ENCODE data around the gene TTC21B. TPM values are rescaled to one million over a fixed set of nuclear protein-coding genes. Genes with fewer than 3 reads are reported as not detected.

Gene TTC21B
- total RNA-seq, 1 donor from 2014 or later = 15.6 TPM

DNA sequence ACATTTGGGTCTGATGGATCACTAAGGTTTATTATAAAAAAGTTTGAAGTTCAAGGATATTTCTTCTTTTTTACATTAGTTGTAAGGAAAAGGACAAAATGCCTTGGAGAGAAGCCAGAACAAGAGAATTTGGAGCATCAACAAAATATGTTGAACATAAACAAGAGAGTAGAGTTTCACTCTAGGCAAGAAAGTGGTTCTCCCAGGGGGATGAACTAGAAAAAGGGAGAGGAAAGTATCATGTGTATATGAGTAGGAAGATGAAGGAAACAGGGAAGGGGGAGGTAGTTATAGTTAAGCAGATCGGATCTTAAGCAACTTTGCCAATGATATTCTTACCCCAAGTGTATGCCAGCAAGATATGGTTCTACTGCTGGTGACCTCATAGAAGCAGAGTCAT, 95.7 kb downstream of the TTC21B start:
- ATAC-seq = no peak
- DNase-seq (ENCODE audit: missing footprints) = no peak
- intact Hi-C loops (cut with DNase I) = no loop called here

DNA sequence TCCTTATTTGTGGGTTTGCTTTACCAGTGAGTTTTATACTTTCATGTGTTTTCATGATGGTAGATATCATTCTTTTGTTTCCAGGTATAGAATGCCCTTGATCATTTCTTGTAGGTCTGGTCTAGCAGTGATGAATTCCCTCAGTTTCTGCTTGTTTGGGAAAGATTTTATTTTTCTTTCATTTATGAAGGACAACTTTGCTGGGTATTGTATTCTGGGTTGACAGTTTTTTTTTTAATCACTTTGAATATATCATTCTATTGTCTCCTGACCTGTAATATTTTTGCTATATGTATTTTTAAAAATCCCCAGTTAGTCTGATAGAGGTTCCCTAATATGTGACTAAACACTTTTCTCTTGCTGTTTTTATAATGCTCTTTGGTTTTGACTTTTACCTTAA, 101.2 kb downstream of the TTC21B start:
- intact Hi-C loops (cut with DNase I) = no loop called here
- ATAC-seq = no peak

DNA sequence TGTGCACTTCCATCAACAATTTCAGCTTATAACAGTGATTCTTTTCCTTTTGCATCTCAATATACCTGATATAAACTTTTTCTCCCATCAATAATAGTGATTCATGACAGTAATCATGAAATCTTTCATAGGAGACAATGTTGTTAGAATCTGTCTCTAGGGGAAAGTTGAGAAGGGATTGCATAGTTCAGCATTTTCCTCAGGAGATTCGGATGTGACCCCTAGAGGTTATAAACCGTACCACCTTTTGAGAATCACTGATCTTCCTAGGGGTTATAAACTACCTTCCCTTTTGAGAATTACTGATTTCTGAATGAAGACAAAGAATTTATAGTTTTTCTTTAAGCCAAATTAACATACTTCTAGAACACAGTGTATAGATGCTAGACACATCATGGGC, 106.6 kb downstream of the TTC21B start:
- DNase-seq (ENCODE audit: missing footprints) = no peak
- ATAC-seq = no peak
- intact Hi-C loops (cut with DNase I) = no loop called here

More for the DNA sequence above, 101.2 kb downstream of the TTC21B start:
- no peak for DNase-seq (ENCODE audit: missing footprints)

DNA sequence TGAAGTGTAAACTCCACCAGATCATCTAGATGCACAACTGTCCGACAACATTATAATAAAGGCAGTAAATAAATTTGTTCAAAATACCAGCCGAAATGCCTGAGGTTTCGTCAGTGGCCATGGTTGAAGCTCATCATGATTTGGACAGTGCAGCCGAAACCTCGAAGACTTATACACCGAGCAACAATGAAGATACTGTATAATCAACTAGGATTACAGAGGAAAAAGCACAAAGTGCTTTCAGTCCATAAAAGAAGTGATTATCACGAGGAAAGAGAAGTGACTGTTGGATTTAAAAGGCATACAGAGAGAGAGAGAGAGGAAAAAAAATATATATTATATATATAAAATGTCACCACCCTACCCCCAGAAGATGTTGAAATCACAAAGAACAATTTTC, 107.5 kb downstream of the TTC21B start:
- DNase-seq (ENCODE audit: missing footprints) (no peak), ATAC-seq (no peak)
- intact Hi-C loops (cut with DNase I) = no loop called here

DNA sequence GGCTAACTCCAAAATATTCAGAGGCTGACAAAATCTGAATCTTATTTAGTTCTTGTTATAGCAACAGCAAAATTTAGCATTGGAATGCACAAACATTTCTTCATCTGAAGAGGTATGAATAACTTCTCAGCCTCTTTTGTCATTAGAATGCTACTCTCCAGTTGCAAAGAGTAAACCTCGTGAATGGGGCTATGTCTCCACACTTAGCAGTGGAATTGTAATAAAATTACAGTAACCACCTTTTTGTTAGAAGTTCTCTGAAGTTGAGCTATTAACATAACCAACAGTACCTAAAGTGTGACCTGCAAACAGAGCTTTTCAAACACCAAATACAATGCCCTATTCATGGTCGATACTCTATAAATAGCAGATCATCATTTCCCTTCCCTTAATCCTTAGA, 109.4 kb downstream of the TTC21B start:
- intact Hi-C loops (cut with DNase I) = no loop called here
- ATAC-seq = no peak
- no peak for DNase-seq (ENCODE audit: missing footprints)

DNA sequence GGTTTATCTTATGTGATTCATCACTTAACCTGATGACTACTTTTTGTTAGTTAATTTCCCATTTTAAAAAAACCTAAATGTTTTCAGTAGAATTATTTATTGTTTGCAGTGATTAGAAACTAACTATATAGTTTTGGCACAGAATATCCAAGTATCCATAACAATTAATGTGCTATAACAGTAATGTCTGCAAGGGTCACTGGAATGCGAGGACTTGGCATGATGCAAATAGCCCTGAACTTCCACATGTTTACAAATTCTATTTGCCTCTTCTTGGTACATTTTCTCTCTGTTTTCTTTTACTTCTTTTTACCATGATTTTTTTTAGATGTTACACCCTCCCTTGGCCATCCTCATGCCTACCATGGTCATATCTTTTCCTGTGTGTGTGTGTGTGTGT, 110.2 kb downstream of the TTC21B start:
- intact Hi-C loops (cut with DNase I) = no loop called here
- ATAC-seq = no peak
- no peak for DNase-seq (ENCODE audit: missing footprints)

DNA sequence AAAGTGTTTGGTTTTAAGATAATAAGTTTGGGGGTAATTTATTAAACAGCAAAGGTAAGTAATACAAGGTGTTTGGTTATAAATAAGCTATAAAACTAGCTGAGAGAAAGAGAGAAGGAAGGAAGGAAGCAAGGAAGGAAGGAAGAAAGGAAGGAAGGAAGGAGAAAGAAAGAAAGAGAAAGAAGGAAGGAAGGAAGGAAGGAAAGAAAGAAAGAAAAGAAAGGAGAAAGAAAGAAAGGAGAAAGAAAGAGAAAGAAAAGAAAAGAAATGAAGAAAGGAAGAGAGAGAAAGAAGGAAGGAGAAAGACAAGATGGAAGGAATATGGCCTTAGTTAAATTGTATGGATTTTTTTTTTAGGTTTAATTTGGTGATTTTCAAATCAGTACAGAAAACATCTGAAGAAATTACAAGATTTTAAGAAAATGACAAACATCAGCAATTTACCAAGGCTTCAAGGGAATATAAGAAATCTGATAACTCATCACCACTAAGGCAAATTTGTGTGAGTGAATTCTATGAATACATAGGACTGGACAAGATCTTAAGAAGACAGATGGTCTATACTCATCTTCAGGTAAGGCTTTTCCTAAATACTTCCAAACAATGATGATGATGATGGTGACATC, 113.1 kb downstream of the TTC21B start:
- DNase-seq (ENCODE audit: missing footprints) (no peak), ATAC-seq (no peak)
- intact Hi-C loops (cut with DNase I) = no loop called here

DNA sequence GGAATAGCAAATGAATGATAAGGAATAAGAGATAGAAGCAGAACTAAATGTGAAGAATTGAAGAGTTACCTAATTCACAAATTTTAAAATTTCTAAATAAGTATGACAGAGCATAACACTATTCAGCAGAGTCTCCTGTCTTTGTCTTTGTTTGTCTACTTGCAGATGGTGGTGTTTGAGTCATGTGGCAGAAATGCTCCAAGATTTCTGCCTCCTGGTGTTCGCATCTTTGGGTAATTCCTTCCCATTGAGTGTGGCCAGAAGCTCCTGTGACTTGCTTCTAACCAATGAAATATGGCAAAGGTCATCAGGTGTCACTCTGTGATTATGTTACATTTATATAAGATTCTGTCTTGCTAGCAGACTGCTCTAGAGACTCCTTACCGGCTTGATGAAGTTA, 114.0 kb downstream of the TTC21B start:
- ATAC-seq (no peak), DNase-seq (ENCODE audit: missing footprints) (no peak)
- intact Hi-C loops (cut with DNase I) = no loop called here

DNA sequence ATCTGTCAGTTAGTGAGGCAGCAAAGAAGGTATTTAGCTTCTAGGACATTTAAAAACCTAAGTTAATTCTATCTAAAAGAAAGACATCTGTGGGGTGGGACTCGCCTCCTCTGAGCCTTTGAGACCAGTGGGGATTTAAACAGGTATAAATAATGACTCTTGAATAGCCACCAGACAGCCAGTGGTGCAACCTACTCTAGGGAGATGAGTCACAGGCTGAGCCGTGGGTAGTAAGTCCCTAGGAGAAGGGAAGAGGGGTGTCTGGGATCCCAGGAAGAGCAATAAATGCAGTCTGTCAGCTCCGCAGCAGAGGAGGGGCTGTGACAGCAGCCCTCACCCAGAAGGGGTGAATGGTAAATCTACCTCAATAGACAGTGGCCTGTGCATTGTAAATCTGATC, 116.5 kb downstream of the TTC21B start:
- intact Hi-C loops (cut with DNase I) = no loop called here
- ATAC-seq (no peak), DNase-seq (ENCODE audit: missing footprints) (no peak)

DNA sequence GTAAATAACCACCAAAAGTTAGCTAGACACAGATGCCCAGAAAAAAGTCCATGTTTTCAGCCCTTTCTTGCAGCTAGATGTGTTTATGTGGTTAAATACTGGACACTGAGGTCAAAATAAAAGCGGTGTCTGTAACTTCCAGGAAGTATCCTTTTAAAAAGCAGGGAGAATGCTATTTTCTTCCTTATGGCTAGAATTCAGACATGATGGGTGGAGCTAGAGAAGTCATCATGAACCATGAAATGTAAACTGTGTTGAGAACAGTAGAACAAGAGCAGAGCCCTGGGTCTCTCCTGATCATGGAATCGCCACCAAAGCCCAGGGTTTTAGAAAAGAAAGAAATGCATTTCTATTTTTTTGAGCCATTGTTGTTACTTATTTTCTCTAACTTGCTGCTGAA, 118.2 kb downstream of the TTC21B start:
- intact Hi-C loops (cut with DNase I) = no loop called here
- DNase-seq (ENCODE audit: missing footprints) = no peak
- ATAC-seq = no peak

DNA sequence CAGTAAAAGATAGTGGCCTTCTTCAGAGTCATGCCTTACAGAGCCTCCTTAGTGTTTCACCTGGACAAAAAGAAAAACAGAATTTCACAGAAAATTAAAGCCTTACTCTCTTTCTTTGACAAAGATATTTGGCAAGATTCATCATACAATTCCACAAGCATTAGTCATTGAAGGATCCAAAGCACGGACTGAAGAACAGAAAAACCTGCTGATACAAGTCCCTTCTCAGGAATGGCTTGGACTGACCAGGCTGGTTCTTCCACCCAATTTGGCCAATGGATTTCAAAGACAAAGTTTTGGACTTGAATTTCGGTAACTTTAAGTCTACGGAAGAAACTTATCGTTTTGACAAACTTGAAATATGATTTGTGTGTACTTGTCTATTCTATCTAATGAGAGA, 120.4 kb downstream of the TTC21B start:
- intact Hi-C loops (cut with DNase I) = no loop called here
- ATAC-seq (no peak), DNase-seq (ENCODE audit: missing footprints) (no peak)

DNA sequence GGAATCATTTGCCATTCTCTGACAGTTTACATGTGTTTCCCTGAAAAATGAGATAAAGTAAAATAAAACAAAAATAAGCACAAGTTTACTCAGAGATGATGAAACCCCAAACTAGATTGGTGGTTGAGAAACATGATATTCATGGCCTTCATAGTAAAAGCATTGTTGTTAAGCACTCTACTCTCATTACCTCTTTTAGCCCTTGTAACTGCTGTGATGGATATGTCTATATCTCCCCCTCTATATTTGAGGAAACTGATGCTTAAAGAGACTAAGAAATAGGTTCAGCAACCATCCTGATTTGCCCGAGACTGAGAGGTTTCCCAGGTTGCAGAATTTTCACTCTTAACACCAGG, 125.7 kb downstream of the TTC21B start:
- no peak for ATAC-seq
- DNase-seq (ENCODE audit: missing footprints) = no peak
- intact Hi-C loops (cut with DNase I) = no loop called here

DNA sequence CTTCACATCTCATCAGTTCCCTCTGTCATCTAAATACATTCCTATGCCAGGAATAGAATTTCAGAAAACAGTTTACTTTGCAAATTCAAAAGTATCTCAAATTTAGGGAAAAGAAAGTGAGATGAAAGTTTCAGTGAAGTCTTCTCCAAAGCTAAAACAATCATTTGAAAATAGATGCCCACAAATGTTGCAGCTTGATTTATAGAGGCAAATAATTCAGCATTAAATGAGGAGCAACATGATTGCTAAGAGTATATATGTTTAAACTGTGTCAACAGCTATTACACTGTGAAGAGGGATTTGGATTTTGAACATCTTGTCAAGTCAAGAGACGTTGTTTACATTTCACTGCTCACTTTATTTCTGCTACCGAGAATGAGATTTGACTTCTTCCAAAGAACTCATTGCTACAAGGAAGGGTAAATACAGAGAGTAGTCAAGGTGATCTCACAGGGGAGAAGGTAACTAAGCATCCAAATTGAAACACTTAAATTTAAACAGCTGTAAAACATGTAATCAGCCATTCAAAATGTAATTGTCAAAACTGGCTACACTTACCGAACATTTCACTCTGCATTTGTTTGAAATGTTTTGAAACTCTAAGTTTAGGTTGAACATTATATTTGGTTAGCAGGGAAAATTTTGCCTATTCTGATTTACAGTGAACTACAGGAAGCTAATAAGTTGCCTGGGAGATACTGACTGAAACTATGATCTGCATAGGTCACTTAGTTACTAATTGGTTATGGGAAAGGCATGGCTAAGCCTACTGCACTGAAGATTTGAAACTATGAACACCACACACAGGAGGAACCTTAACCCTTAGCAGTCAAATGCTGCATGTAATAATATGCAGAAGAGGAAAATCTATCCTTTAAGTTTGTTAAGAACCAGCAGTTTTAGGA, 126.3 kb downstream of the TTC21B start:
- no peak for ATAC-seq
- intact Hi-C loops (cut with DNase I) = no loop called here
- no peak for DNase-seq (ENCODE audit: missing footprints)

DNA sequence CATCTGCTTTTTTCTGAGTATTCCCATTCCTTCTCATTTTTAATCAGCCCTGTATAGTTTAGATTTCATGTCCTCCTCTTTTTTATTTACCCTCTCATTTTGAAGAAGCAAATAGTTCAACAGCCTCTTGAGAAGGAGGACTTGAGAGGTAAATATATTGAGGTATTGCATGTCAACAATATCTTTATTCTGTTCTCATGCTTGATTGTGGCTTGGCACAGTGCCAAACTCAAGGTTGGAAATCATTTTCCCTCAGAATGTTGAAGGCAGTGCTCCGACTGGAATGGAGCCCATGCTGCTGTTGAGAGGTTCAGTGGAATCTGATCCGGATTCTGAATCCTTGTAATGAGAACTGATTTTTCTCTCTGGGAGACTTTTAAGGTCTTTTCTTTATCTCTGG, 128.5 kb downstream of the TTC21B start:
- no peak for DNase-seq (ENCODE audit: missing footprints)
- ATAC-seq = no peak

More for the DNA sequence above, 128.5 kb downstream of the TTC21B start:
- intact Hi-C loops (cut with DNase I) = no loop called here

Other genes starting within 250 kb of the TTC21B start
- not detected for gene GALNT3, start 159.5 kb downstream of the TTC21B start, total RNA-seq
- 0.38 TPM for gene SCN1A, start 174.2 kb upstream of the TTC21B start, total RNA-seq